ENCODE results near the gene CWC27.

DNA sequence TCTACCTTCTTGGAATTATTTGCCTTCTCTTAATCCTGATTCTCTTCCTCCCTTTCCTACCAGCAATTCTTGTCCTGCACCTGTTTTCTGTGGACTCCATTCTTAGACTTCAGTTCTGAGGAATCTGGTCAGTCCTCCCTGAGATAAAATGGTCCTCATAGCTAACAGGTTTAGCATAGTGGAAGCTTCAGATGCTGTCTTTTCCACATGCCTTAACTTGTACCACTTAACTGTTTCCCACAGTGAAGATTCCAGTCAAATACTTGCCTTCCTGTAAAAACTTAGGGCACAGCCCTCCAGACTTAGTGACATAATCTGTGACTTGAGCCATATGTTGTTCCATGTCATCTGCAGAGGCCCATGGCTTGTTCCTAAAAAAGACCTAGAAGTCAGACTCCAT is 261.3 kb downstream of the CWC27 start:
- TF ChIP-seq, protein P1, sequence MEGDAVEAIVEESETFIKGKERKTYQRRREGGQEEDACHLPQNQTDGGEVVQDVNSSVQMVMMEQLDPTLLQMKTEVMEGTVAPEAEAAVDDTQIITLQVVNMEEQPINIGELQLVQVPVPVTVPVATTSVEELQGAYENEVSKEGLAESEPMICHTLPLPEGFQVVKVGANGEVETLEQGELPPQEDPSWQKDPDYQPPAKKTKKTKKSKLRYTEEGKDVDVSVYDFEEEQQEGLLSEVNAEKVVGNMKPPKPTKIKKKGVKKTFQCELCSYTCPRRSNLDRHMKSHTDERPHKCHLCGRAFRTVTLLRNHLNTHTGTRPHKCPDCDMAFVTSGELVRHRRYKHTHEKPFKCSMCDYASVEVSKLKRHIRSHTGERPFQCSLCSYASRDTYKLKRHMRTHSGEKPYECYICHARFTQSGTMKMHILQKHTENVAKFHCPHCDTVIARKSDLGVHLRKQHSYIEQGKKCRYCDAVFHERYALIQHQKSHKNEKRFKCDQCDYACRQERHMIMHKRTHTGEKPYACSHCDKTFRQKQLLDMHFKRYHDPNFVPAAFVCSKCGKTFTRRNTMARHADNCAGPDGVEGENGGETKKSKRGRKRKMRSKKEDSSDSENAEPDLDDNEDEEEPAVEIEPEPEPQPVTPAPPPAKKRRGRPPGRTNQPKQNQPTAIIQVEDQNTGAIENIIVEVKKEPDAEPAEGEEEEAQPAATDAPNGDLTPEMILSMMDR (IDR thresholded peaks at IDR 0.05), result no peak
- TF ChIP-seq POLR2A (IDR thresholded peaks at IDR 0.05), result no peak
- no peak for TF ChIP-seq EP300 (IDR thresholded peaks at IDR 0.05)
